Measurements from ENCODE around the gene H2BK1.

Gene H2BK1

GRCh38 chr7:151207804-151208203, 2.5 kb downstream of the H2BK1 start:
- no peak for DNase-seq (ENCODE audit: extremely low spot score, insufficient read length, low read depth)
- FAIRE-seq: no peak

- DNase-seq (ENCODE audit: extremely low spot score, insufficient read length, low read depth) (no peak), FAIRE-seq (no peak)
Observed at GRCh38 chr7:151207315-151207714, 3.0 kb downstream of the H2BK1 start.

GRCh38 chr7:151206914-151207313, 3.4 kb downstream of the H2BK1 start:
- no peak for DNase-seq (ENCODE audit: extremely low spot score, insufficient read length, low read depth)

GRCh38 chr7:151205730-151206129, 4.6 kb downstream of the H2BK1 start:
- DNase-seq (ENCODE audit: extremely low spot score, insufficient read length, low read depth): no peak
- no peak for FAIRE-seq

More at GRCh38 chr7:151206914-151207313, 3.4 kb downstream of the H2BK1 start:
- no peak for FAIRE-seq

GRCh38 chr7:151204383-151205032, 5.8 kb downstream of the H2BK1 start:
- no peak for DNase-seq (ENCODE audit: extremely low spot score, insufficient read length, low read depth)
- no peak for FAIRE-seq

- no peak for DNase-seq (ENCODE audit: extremely low spot score, insufficient read length, low read depth)
- FAIRE-seq: no peak
Observed at GRCh38 chr7:151202836-151203235, 7.5 kb downstream of the H2BK1 start.

GRCh38 chr7:151201751-151202150, 8.5 kb downstream of the H2BK1 start:
- no peak for DNase-seq (ENCODE audit: extremely low spot score, insufficient read length, low read depth)

GRCh38 chr7:151201344-151201743, 8.9 kb downstream of the H2BK1 start:
- no peak for FAIRE-seq

More at GRCh38 chr7:151201751-151202150, 8.5 kb downstream of the H2BK1 start:
- FAIRE-seq: no peak

GRCh38 chr7:151198945-151199848, 11.1 kb downstream of the H2BK1 start:
- FAIRE-seq: no peak
- no peak for DNase-seq (ENCODE audit: extremely low spot score, insufficient read length, low read depth)

More at GRCh38 chr7:151201344-151201743, 8.9 kb downstream of the H2BK1 start:
- DNase-seq (ENCODE audit: extremely low spot score, insufficient read length, low read depth): no peak

GRCh38 chr7:151197932-151198331, 12.4 kb downstream of the H2BK1 start:
- no peak for FAIRE-seq
- no peak for DNase-seq (ENCODE audit: extremely low spot score, insufficient read length, low read depth)

GRCh38 chr7:151195616-151196450, 14.5 kb downstream of the H2BK1 start:
- DNase-seq (ENCODE audit: extremely low spot score, insufficient read length, low read depth) (no peak), FAIRE-seq (no peak)

- DNase-seq (ENCODE audit: extremely low spot score, insufficient read length, low read depth) (no peak), FAIRE-seq (no peak)
Observed at GRCh38 chr7:151194188-151194587, 16.1 kb downstream of the H2BK1 start.

- no peak for DNase-seq (ENCODE audit: extremely low spot score, insufficient read length, low read depth)
- FAIRE-seq: no peak
Observed at GRCh38 chr7:151193203-151193978, 16.9 kb downstream of the H2BK1 start.

- DNase-seq (ENCODE audit: extremely low spot score, insufficient read length, low read depth) (no peak), FAIRE-seq (no peak)
Observed at GRCh38 chr7:151192002-151192539, 18.2 kb downstream of the H2BK1 start.

GRCh38 chr7:151191544-151191943, 18.7 kb downstream of the H2BK1 start:
- no peak for FAIRE-seq
- DNase-seq (ENCODE audit: extremely low spot score, insufficient read length, low read depth): no peak

GRCh38 chr7:151189038-151189437, 21.2 kb downstream of the H2BK1 start:
- FAIRE-seq: no peak
- DNase-seq (ENCODE audit: extremely low spot score, insufficient read length, low read depth): no peak

- no peak for FAIRE-seq
- no peak for DNase-seq (ENCODE audit: extremely low spot score, insufficient read length, low read depth)
Observed at GRCh38 chr7:151188252-151188542, 22.1 kb downstream of the H2BK1 start.

- no peak for DNase-seq (ENCODE audit: extremely low spot score, insufficient read length, low read depth)
- FAIRE-seq: no peak
Observed at GRCh38 chr7:151187409-151188251, 22.7 kb downstream of the H2BK1 start.

Data from GM18507 (cell line).